Left lobe of liver (tissue), 2 donors: ENCODE data around the gene RNF114. TPM values are rescaled to one million over a fixed set of nuclear protein-coding genes. Genes with fewer than 3 reads are reported as not detected.

ENCODE experiments used
- ATAC-seq: fragments of 200-7000 bp; cut with Tn5 transposase; one replicate; pipeline ENCODE4 v1.9.1; 2020; ENCODE audit warnings: mild to moderate bottlenecking, moderate library complexity
- DNase-seq: peaks from one replicate; pipeline ENCODE4 v3.0.0-alpha.2; 2020; ENCODE audit warnings: low spot score
- total RNA-seq: library from RNA; stranded (reverse); gene quantifications from one replicate; pipeline ENCODE4 v1.2.1, GENCODE V29; 2021
- donor health status: DM: no; HTN: no; CAD: no; lungs with moderate emphysema.
- donor health status: DM: no; HTN: yes; CAD: no.

The RNF114 gene, protein sequence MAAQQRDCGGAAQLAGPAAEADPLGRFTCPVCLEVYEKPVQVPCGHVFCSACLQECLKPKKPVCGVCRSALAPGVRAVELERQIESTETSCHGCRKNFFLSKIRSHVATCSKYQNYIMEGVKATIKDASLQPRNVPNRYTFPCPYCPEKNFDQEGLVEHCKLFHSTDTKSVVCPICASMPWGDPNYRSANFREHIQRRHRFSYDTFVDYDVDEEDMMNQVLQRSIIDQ
- total RNA-seq, result 42.6 TPM

DNA sequence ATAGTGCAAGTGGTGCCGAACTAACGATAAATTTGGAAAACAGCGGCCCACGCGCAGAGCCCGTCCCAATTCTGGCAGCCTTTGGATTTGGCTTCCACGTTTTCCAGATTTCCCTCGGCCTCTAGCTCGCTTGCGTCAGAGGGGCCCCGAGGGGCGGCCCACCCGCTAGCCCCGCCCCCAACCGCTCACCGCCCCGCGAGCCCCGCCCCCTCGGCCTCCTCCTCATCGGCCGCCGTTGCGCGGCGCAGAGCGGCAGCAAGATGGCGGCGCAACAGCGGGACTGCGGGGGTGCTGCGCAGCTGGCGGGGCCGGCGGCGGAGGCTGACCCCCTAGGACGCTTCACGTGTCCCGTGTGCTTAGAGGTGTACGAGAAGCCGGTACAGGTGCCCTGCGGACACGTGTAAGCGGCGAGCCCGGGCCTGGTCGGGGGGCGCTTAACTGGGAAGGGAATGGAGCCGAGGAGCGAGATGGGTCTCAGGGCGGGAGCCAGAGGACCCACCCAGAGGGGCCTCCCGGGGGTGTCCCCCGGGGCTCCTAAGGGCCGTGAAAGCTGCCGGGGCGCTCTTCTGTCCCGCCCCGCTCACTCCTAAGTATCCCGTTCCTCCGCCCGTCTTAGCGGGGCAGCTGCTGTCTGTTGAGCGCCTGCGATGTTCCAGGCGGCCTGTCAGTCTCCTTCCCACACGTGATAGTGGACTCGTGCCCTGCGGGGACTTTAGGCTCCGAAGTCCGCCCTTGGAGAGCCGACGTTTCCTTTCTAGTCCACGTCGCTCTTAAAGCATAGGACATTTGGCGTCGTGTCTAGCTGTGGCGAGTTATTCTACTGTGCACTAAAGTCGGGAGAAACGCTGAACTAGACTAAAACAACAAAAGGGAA, at the start of gene RNF114:
TSS of gene RNF114 (plus strand) at position 245 of the 874 bp plus-strand sequence. CDS start at position 261, 16 bp downstream.
- ATAC-seq, result peak; percentile 89
- DNase-seq, result peak; percentile 93

DNA sequence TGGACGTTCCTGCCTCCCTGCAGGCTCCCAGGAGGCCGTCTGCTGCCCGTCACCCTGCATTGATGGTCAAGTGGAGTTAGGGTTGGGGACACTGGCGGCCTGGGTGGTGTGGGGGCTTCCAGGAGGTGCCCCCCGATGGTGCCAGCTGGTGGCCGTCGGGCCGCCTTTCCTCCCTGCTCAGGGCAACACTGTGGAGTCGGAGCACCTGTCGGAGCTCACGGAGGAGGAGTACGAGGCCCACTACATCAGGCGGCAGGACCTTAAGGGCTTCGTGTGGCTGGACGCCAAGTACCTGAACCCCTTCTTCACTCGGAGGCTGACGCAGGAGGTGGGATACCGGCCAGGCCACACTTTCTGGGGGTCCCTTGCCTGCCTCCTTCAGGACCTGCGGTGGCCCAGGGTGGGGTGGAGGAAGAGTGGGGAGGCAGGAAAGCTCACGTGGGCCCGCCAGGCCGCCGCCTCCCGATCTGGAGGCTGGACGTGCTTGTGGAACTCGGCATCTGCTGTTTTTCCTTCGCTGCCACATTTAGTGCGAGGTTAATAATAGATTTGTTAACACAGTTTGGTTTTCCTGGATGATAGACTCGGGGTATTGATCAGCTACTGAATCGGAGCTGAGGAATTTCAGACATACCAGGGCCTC, 49.5 kb upstream of the RNF114 start:
- DNase-seq (no peak), ATAC-seq (no peak)

DNA sequence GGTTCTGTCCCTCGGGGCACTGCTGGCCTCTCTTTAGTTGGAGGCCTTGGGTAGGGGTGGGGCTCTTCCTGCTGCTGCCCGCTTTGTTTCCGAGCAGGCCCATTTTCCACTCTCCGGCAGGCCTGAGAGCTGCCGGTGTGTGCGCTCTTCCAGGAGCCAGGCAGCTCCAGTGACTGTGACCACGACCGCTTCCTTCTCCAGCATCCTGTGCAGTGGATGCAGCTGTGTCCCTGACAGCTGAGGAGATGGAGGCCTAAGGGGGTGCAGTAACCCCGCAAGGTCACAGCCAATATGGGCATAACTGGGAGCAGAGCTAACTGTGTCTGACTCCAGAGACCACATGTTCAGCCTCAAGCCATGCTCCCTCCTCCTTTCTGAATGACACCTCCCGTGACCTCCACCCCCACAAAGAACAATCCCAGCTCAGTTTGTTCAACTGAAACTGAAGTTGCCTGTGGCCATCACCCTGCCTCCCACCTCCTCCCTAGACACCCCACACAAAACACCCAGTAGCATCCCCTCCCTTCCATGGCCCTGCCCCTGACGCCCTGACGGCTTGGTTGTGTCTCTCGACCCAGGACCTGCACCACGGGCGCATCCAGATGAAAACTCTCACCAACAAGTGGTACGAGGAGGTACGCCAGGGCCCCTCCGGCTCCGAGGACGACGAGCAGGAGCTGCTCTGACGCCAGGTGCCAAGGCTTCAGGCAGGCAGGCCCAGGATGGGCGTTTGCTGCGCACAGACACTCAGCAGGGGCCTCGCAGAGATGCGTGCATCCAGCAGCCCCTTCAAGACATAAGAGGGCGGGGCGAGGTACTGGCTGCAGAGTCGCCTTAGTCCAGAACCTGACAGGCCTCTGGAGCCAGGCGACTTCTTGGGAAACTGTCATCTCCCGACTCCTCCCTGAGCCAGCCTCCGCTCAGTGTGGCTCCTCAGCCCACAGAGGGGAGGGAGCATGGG, 48.7 kb upstream of the RNF114 start:
- DNase-seq, result no peak
- peak; percentile 4 for ATAC-seq

DNA sequence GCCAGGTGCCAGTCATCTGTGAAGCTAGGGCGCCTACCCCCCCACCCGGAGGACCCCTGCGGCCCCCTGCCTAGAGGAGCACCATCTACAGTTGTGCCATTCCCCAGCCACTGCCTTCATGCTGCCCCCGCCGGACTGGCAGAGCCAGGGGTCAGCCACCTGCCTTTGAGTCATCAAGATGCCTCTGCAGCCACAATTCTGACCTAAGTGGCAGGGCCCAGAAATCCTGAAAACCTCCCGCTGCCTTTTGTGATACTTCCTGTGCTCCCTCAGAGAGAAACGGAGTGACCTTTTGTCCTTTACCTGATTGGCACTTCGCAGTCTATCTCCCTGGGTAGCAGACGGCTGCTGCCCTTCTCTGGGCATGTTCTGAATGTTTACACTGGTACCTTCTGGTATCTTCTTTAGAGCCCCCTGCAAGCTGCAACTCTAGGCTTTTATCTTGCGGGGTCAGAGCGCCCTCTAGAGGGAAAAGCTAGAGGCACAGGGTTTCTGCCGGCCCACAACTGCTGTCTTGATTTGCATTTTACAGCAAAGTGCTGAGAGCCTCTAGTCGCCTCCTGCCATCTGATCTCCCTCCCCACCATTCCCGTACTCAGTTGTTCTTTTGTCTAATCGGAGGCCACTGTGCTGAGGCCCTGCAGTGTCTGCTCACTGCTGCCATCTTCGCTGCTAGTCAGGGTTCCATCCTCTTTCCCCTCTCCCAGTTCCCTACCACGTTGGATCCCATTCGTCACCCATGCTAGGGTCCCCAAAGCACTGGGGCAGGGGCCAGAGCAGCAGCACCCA, 47.8 kb upstream of the RNF114 start:
- ATAC-seq (peak; percentile 40), DNase-seq (no peak)

DNA sequence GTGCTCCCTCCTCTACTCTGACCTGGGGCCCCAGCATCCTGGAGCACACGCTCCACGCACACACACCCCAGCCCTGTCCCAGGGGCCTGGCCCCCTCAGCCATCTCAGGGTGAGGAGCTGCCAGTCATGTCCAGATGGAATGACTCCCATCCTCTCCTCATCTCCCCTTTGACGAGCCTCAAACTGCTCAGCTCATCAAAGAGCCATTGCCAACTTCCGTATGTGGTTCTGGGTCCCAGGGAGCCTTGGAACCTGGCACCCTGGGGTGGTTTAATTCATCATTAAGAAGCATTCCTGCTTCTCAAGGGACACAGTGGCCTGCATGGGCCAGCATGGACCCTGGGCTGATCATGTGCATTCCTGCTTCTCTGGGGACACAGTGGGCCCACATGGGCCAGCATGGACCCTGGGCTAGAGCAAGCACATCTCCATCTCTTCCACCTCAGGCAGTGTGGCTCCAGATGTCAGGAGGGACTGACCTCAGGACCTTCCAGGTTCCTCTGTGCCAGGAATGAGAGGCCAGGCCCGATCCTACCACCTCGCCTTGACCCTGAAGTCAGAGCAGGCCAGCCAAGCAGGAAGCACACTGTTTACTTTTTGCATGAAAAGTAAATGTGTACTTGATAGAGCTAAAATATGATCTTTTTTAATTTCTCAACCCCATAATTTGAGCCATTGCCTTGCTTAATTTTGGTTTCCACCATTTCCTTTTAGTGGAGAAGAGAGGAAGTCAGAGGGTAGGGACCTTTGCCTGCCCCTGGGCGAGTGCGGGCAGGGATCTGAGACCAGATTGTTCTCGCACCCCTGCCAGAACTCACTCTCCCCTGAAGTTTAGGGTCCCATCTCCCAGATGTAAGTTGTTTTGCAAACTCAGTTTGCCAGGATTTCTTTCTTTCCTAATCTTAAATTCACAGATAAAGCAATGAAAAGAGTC, 46.9 kb upstream of the RNF114 start:
- ATAC-seq, result no peak
- DNase-seq, result no peak

DNA sequence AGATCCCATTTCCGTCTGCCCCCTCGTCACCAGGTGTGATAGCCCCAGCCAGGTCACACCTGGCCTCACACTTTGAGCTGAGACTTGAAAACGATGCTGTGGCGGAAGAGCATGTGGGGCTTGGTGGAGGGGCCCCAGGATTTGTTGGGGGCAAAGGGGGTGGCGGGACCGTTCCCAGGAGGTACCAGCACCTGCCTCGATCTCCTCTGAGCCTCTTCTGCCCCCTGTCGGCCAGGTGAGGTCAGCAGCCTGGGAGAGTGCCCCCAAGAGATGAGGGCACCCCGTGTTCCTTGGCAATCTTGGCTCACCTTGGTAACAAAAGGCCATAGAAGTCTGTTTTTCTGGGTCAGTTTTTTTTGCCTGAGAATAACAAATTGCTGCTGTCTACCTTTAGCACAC, 46.3 kb upstream of the RNF114 start:
- DNase-seq (no peak), ATAC-seq (no peak)

DNA sequence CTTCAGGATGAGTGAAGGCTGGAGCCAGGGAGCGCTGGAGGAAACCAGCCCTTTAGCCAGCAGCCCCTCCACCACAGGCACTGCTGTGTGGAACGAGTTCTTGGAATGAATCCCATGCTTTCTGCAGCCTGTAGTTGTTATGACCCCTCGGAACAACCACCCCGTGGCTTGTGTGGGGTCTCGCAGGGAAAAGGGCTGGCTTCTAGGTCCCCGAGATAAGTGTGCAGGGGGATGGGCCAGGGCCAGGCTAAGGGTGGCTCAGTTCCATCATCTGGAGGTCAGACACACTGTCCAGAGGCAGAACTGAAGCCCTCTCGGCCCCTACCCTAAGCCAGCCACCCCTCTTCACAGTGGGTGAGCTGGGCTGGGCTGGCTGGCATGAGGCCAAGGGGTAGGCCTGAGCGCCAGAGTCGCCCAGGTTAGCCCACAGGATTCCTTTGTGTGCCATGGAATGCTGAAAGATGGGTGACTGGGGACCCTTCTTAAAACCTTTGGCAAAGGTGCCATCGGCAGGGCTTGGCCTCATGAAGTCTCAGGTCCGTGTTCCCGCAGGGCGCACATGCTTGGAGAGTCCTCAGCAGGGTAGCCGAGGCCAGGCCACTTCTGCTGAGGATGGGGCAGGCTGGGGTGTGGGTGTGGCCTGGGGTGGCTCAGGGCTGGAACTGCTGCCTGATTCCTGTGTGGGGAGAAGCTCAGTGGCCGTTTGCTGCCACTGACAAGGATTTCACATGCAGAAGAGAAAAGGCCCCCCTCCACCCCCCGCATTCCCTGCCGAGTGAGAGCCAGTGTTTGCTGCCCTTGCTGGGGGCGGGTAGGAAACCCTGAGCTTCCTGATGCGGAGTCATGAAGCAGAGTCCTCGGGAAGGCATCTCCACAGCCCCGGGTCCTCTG, 45.5 kb upstream of the RNF114 start:
- DNase-seq (no peak), ATAC-seq (no peak)

DNA sequence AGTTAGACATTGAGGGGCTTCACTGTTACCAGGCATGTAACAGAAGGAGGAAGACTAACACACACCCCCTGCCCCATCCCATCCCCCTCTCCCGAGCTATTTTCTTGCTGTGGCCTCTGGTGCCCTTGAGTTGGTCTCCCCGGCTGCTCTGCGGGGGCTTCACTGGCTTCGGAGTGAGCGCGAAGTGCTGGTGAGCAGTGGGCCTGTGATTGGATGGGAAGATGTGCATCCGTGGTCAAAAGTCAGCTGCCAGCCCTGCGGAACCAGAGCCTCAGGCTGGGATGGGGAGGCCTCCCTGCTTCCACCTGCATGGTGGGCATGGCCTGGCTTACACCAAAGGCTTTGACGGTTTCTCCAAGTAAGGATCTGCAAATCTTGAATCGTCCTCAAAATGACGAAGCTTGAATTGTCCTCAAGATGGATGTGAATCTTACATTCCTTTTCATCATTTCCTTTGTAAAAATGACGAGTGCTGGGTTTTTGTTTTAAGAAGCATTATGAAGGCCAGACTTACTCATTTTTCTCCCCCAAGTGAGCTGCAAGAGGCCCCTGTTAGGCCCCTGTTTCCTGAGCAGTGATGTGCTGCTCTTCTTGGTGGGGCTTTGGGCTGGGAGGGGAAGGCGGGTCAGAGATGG, 44.6 kb upstream of the RNF114 start:
- no peak for DNase-seq
- no peak for ATAC-seq

- no peak for DNase-seq
- ATAC-seq, result no peak
Observed at GRCh38 chr20:49892260-49892659, 43.9 kb upstream of the RNF114 start.

- ATAC-seq (peak; percentile 75), DNase-seq (peak; percentile 74)
Observed at GRCh38 chr20:49892817-49893216, 43.4 kb upstream of the RNF114 start.

DNA sequence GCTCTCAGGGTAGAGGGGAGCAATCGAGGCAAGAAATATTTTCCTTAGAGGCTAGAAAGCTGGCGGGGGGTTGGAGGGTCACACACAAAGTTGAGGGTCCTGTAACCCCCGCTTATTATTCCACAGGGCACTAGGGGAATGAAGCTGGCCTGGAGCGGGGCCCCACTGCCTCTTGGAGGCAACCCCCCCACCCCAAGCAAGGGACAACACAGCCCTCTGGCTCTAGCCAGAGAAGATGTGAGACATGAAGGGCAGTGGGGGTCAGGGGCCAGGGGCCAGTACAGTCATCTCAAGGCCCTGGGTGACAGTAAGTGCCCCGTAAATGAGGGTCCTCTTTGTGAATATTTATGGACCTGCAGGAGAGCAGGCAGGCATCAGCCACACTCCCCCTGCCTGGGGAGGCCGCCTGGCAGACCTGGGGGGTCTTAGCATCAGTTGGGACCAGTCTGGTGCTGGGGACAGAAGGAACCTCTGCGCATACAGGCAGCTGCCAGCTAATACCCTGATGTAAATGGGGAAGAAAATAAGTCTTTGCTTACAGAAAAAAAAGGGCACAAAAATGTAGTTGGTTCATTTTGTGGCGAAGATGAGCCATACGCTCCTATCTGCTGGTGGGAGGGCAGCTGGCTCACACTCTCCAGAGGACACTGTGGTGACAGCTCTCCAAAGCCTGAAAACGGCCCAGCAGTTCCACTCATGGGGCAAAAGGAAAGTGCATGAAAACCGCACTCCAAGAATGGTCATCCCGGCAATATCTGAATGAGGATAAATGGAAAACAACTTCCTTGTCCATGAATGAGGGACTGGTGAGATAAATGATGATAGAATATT, 42.7 kb upstream of the RNF114 start:
- ATAC-seq (peak; percentile 47), DNase-seq (no peak)

DNA sequence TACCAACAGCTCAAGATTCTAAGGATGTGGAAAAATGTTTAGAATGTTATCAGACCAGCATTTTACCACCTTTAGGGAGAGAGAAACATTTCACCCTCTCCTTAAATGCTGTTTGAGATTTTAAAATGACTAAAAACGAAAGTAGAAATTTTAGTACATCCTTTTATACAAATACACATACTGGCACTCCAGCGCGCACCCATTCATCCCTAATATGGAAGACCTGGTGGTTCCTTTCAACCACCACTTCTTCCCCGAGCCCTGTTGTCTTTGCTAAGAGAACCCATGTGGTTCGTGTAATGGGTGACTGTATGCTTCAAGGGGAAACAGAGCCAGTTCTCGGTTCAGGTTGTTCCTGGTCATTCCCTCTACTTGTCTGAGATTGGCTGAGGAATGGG, 42.1 kb upstream of the RNF114 start:
- ATAC-seq (no peak), DNase-seq (no peak)

DNA sequence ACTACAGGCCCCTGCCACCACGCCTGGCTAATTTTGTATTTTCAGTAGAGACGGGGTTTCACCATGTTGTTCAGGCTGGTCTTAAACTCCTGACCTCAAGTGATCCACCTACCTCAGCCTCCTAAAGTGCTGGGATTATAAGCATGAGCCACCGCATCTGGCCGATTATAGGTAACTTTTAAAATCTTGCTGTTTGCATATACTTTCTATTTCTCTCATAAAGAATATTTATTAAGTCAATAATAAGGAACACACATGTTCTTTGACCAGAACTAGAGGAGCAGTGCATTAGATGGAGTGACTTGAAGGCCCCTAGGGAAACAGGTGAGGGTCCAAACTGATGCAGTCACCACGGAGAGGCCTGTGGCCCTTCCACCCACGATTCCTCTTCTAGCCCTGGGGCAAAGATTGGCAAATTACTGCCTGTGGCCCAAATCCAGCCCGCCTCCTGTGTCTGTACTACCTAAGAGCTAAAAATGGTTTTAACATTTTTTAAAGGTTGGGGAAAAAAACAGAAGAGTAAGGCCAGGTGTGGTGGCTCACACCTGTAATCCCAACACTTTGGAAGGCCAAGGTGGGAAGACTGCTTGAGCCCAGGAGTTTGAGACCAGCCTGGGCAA, 40.6 kb upstream of the RNF114 start:
- DNase-seq, result peak; percentile 78
- ATAC-seq, result peak; percentile 59

DNA sequence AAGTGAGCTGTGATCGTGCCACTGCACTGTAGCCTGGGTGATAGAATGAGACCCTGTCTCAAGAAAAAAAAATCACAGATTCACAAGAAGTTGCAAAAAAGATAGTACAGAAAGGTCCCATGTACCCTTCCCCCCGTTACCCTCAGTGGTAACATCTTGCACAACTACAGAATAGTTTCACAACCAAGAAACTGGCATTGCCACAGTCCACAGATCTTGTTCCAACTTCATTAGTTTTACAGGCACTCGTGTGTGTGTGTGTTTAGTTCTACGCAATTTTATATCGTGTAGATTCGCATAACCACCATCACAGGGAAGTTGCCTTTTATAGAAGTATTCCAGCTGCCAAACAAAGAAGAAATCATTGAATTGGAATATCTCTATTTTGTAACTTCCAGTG, 40.0 kb upstream of the RNF114 start:
- ATAC-seq (peak; percentile 67), DNase-seq (peak; percentile 68)

- peak; percentile 25 for ATAC-seq
Observed at GRCh38 chr20:49899541-49900383, 36.4 kb upstream of the RNF114 start.

More at GRCh38 chr20:49899541-49900383, 36.4 kb upstream of the RNF114 start:
- DNase-seq, result no peak
